Measurements from ENCODE around the gene TMEM8B.
"Not testable (repeated sequence)": the region's sequence is repeated elsewhere in the genome, so short reads cannot be mapped to it uniquely, and the experiment has no call there.

Gene TMEM8B

DNA sequence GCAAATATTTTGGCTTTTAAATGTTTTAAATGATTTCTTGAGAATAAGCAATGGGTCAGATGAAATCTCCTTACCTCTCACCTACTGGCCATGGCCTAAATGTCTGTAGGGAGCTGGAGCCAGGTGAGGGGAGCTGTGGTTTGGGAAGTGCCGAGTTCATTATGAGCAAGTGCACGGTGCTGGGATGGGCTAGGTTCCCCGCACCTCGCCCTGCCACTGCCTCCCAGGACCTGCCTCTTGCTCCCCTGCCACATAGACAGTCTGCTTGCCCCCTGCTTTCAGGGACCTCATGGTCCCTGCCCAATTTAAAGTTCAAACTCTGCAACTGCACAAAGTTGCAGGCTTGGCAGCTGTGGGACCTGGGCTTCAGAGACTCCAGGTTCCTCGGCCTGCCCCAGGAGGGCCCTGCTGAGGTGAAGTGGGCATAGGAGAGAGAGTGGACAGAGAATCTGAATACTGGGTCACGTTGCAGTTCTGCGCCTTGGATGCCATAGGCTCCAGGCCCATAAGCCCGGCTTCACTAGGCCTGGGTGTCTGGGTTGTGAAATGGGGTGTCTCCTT lies 35.7 kb downstream of the TMEM8B start:
- no peak for DNase-seq

GRCh38 chr9:35867538-35867937 lies 38.5 kb downstream of the TMEM8B start:
- no peak for DNase-seq

DNA sequence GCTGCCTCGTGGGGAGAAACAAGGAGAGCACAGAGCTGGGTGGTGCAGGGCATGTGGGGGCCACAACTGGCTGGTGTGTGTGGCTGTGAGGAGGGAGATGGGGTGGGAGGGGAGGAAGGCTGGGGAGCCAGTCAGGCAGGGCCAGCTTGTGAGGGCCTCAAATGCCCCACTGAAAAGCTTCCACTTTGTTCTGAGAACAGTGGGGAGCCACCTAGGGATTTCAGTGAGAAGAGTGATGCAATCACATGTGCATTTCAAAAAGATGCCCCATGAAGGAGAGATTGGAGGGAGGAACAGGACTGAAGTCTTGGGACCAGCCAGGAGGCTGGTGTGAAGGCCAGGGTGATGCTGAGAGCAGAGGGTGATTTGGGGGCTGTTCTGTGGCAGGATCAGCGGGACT lies 39.9 kb downstream of the TMEM8B start:
- DNase-seq = no peak

DNA sequence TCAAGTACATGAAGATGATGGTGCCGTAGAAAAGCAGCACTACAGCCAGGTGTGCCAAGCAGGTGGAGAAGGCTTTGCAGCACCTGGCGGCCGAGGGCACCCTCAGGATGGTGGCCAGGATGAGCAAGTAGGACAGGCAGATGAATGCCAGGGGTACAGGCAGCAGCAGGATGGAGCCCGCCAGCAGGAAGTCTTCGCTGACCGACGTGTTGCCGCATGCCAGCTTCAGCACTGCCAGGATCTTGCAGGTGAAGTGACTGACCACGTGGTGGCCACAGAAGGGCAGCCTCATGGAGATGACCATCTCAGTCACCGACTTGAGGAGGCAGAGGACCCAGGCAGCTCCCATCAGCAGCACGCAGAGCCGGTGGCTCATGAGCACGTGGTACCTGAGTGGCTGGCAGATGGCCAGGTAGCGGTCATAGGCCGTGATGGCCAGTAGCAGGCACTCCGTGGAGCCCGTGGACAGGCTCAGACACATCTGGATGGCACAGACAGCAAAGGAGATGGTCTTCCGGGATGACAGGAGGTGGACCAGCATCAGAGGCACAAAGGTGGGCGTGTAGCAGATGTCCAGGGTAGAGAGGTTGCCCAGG lies 40.7 kb downstream of the TMEM8B start:
- DNase-seq = no peak

DNA sequence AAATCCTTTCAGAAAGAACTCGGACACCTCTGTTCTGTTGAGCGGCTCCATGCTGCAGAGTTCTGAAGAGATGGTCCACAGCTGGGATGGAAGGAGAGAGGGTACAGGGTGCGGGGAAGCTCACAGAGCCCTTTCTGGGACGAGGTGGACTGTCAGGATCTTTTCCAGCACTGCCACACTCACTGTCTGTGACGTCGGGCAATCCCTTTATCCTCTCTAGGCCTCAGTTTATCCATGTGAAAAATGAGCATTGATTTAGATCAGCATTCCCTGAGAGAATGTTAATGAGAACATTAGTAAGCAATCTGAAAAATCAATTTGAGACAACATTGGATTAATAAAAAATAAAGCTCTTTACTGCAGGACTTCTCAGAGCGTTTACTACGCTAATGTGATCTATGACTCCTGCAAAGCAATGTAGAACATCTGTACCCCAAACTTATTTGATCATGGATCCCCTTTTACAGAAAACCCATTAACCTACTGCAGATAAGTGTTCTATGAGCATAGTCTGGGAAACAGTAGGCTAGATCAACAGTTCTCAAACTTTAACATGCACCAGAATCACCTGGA lies 41.4 kb downstream of the TMEM8B start, which contains the start of gene OR13J1:
OR13J1 (minus strand) TSS at position 51 of the 573 bp plus-strand sequence; CDS start at position 51, 0 bp downstream.
- DNase-seq = no peak

DNA sequence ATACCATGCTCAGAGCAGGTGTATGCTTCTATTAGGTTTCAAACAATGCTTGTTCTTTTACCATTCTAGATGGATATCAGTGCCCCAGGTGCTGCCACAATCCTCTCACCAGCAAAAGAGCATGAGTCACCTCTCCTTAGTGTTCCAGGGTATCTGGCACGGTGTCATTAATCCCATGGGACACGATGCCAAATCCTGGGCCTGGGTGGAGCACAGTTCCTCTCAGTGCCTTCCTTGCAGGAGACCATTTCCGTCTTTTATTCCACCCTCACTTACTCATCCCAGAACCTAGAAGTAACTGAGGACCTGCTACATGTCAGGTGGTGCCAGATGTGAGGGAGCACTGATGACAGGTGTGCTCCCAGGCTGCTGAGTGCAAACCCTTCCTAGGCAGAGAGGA lies 42.5 kb downstream of the TMEM8B start:
- no peak for DNase-seq

DNA sequence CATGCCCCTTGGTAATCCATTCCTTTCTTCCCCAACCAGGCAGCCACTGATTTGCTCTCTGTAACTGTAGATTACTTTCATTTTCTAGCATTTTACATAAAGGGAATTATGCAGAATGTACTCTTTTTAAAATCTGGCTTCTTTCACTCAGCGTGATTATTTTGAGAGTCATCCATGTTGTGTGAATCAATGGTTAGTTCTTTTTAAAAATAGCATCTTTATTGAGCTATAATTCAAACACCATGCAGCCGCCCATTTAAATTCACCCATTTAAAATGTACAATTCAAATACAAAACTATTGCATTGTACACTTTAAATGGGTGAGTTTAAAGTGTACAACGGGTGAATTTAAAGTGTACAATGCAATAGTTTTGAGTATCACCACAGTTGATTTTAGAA lies 43.5 kb downstream of the TMEM8B start:
- no peak for DNase-seq

DNA sequence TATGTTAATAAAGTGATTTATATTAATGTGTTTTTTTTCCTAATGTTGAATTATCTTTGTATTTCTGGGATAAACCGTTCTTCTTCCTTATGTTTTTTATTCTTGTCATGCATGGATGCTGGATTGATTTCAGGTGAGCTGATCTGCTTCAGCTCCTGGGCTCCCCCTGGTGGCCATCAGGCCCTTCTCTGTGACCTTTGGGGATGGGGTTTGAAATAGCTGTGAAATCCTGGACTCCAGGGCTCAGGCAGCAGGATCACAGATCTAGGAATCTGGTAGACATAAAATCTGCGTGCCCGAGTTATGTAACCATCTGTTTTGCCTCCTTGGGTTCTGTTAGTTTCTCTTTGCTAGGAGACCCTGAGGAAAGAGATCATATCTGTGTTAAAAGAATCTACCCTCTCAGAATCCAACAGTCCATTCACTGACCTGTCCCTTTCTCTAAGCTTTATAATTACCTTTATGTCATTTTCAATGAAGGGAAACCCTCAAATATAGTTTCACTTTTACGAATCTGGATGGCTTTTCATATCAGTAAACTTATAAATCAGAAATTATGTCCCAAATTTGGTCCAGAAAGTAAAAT lies 53.3 kb downstream of the TMEM8B start:
- peak; percentile 80 to 84 for DNase-seq

- DNase-seq = no peak
Measured at GRCh38 chr9:35882996-35883395, 54.0 kb downstream of the TMEM8B start.

GRCh38 chr9:35884908-35885307 lies 55.9 kb downstream of the TMEM8B start:
- not testable (repeated sequence) for DNase-seq

DNA sequence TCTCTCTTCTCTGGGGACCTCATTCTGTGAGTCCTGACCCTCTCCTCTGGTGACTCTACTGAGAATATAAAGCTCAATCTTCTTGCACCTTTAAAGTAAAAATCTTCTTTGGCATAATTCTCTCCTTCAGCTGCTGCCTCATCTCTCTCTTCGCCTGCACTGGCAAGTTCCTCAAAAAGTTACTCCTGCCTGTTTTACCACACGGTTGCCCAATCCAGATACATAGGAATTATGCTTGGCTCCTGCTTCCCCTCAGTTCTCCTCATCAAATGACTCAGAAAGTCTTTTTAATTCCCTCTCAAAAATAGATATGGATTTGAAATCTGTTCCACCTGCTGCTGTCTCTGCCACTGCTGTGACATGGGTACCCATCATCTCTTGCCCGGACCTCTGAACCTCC lies 62.6 kb downstream of the TMEM8B start:
- no peak for DNase-seq

- no peak for DNase-seq
Measured at GRCh38 chr9:35892051-35892450, 63.0 kb downstream of the TMEM8B start.

DNA sequence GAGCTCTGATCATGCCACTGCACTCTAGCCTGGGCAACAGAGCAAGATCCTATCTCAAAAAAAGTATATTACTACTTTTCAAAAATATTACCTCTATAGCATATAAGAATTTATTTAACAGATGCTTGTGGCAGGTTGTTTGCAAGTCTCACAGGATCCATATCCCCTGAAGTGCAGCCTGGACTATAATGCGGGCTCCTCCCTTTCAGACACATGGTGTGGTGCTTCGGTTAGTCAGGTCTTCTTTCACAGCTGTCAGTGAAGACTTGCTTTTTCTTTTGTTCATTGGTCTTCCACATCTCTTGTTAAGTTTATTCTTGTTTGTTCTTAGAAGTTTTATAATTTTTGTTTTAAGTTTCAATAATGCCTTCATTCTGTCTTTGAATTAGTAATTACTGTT lies 67.5 kb downstream of the TMEM8B start:
- no peak for DNase-seq

GRCh38 chr9:35897376-35898099 lies 68.5 kb downstream of the TMEM8B start:
- not testable (repeated sequence) for DNase-seq

DNA sequence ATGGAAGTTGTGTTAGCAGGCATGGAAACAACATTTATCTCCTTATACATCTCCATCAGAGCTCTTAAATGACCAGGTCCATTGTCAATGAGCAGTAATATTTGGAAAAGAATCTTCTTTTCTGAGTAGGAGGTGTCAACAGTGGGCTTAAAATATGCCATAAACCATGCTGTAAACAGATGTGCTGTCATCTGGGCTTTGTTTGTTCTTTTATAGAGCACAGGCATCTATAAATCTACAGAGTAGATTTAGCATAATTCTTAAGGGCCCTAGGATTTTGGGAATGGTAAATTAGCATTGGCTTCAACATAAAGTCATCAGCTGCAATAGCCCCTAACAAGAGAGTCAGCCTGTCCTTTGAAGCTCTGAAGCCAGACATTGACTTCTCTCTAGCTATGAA lies 69.3 kb downstream of the TMEM8B start:
- no peak for DNase-seq

DNA sequence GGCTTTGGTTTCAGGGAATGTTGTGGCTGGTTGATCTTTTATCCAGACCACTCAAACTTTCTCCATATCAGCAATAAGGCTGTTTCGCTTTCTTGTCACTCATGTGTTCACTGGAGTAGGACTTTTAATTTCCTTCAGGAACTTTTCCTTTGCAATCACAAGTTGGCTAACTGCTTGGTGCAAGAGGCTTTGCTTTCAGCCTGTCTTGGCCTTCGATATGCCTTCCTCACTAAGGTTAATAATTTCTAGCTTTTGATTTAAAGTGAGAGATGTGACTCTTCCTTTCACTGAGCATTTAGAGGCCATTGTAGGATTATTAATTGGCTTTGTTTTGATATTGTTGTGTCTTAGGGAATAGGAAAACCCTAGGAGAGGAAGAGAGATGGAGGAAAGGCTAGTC lies 70.0 kb downstream of the TMEM8B start:
- no peak for DNase-seq

GRCh38 chr9:35903049-35903448 lies 74.0 kb downstream of the TMEM8B start:
- DNase-seq = peak; percentile 35 to 47

DNA sequence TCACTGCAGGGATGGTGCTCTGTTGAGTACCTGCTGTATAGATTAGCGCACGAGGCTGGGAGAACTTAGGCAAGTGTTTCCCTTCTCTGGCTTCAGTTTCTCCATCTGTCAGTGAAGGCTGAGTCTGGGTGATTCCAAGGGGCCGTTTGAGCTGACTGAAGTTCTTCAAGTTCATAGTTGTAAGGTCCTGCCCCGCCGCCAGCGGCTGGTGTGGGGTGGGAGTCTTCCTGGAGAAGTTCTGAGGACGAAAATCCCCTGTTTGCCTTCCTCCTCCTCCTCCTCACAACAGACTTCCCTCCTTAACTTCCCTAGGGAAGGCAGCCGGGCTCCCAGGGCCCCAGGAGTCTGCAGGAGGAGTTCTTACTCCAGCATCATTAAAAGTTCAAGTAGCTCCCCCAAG lies 75.3 kb downstream of the TMEM8B start:
- DNase-seq = no peak

DNA sequence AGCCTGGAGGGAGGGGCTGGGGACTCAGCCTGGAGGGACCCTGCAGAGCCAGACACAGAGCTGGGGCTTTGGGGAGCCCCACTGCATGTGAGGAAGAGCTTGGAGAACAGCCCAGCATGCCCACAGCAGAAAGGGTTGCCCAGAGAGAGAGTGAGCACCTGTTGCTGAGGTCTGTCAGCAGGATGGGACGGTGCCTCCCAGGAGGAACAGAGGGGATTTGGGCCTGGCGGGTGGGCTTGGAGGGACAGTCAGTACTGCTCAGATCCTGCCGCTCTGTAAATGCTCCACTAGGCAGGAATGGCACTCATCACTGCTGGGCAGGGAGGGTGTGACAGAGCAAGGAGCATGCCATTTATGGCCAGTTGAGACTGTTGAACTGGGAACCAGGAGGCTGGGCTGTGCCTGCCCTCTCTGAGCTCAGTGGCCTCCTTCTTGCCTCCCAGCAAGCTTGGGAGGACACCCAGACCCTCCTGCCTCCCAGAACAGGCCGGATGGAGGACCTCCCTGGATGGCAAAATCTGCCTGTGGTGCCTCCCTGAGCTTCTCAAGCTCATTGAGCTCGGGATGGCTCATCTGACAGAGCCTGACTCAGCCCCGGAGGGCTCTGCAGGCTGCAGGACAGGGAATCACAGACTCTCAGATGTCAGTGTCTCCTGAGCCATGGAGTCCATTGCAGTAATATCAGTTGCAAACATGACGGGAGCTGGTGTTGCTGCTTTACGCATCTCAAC lies 76.2 kb downstream of the TMEM8B start:
- DNase-seq = no peak

GRCh38 chr9:35905912-35906679 lies 77.1 kb downstream of the TMEM8B start, which contains the start of gene HRCT1:
HRCT1 (plus strand) TSS chr9:35906202; CDS start chr9:35906288, 86 bp downstream.
- no peak for DNase-seq

DNA sequence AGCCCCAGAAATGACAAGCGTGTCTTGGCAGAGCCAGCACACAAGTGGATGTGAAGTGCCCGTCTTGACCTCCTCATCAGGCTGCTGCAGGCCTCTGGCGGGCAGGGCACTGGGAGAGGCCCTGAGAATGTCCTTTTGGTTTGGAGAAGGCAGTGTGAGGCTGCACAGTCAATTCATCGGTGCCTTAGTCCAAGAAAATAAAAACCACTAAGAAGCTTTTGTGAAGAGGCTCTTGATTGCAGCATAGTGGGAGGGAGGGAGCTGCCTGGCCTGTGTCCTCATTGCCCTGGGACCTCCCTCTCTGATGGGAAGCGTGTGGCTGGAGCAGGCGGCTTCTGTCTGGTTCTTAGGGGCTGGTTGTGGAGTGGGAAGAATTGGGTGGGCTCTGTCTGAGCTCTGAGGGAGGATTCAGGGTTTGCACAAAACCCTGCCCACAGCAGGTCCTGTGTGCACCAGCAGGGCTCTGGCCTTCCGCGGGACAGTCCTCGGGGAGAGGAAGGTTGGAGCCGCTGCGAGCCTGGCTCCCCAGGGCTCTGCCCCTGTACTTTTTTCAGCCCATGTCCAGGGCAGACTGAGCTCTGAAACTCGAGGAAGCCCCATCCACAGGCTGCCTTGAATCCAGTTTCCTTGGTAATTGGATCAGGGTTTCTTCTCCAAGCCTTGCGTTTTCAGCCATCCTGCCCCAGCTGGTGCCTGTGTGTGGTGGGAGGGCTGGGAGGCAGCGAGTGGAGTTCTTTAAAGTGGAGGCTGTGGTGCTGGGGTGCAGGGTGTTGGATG lies 78.1 kb downstream of the TMEM8B start:
- DNase-seq = no peak

All from activated CD4-positive, alpha-beta T cell treated with anti-CD3 and anti-CD28 coated beads for 4 hours (primary cell).